Peyer's patch (tissue), 4 donors: ENCODE results near the gene FRMD4A.

Experiments
- POLR2A ChIP-seq, 2 donors: fragments of 450-650 bp; IDR thresholded peaks; one replicate each; pipeline ENCODE4 v1.5.1; 2017; ENCODE audit warnings: antibody characterized with exemption in 2 of 2, mild to moderate bottlenecking in 2 of 2, moderate library complexity in 2 of 2
- TF ChIP-seq, protein P1 (sequence below), 6 experiments: fragments of 450-650 bp in 4 of 6; fragments of 200-600 bp in 2 of 6; sonication (generic) in 1 of 6; IDR thresholded peaks; one replicate each; pipeline ENCODE4 v1.5.1; 2017 to 2019; ENCODE audit warnings: antibody characterized with exemption in 6 of 6, mild to moderate bottlenecking in 3 of 6, moderate library complexity in 1 of 6

DNA sequence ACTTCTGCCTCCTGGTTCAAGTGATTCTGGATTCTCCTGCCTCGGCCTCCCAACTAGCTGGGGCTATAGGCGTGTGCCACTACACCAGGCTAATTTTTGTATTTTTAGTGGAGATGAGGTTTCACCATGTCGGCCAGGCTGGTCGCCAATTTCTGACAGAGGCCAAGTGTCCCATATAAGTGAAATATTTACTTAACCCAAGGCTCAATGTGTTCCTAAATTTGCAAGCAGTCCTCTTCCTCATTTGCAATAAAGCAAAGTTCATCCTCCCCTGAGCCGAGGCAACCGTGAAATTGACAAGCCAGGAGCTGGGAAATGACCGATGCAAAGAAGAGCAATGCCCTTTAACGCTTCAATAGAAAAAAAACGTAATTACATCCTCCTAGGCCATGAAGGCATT is 347.7 kb downstream of the FRMD4A start:
- TF ChIP-seq, protein P1, sequence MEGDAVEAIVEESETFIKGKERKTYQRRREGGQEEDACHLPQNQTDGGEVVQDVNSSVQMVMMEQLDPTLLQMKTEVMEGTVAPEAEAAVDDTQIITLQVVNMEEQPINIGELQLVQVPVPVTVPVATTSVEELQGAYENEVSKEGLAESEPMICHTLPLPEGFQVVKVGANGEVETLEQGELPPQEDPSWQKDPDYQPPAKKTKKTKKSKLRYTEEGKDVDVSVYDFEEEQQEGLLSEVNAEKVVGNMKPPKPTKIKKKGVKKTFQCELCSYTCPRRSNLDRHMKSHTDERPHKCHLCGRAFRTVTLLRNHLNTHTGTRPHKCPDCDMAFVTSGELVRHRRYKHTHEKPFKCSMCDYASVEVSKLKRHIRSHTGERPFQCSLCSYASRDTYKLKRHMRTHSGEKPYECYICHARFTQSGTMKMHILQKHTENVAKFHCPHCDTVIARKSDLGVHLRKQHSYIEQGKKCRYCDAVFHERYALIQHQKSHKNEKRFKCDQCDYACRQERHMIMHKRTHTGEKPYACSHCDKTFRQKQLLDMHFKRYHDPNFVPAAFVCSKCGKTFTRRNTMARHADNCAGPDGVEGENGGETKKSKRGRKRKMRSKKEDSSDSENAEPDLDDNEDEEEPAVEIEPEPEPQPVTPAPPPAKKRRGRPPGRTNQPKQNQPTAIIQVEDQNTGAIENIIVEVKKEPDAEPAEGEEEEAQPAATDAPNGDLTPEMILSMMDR (IDR thresholded peaks at IDR 0.05): no peak
- TF ChIP-seq POLR2A (IDR thresholded peaks at IDR 0.05): no peak
